Activated CD8-positive, alpha-beta memory T cell treated with anti-CD3 and anti-CD28 coated beads for 36 hours (primary cell): Measurements from ENCODE around the gene ARIH2. TPM values are rescaled to one million over a fixed set of nuclear protein-coding genes. Genes with fewer than 3 reads are reported as not detected.

Experiments used
- CTCF ChIA-PET: fragments of 350-600 bp; sonication (Branson Sonifier 250); formaldehyde crosslinking; loops from one replicate; lab custom pipeline; 2021; ENCODE audit warnings: antibody characterized with exemption; lab: Charles Lee
- POLR2A ChIA-PET: fragments of 350-600 bp; sonication (Branson Sonifier 250); formaldehyde crosslinking; loops from one replicate; lab custom pipeline; 2021; ENCODE audit warnings: antibody characterized with exemption; lab: Charles Lee
- total RNA-seq, 2 experiments: library from RNA; stranded (reverse); gene quantifications; one replicate each; pipeline ENCODE4 v1.2.3, GENCODE V29; 2021

ARIH2 gene
- total RNA-seq, 2 experiments from 2014 or later: 127 to 131 TPM

- POLR2A ChIA-PET: no interaction called here
- CTCF ChIA-PET: interaction anchor here (1.0 to 1.2 kb wide), 2 partner anchors 8 to 245 kb away, joined by 3 to 4 read pairs; no protein-coding TSS in a partner anchor
Observed at GRCh38 chr3:48951764-48952163, 33.1 kb downstream of the ARIH2 start.

GRCh38 chr3:48952510-48953118 lies 34.0 kb downstream of the ARIH2 start:
- ChIA-PET POLR2A (no interaction called here), CTCF (interaction anchor here (1.0 to 1.5 kb wide), 3 partner anchors 9 to 246 kb away, joined by 3 to 4 read pairs (median 3); no protein-coding TSS in a partner anchor)

GRCh38 chr3:48957006-48957705 lies 38.5 kb downstream of the ARIH2 start:
- CTCF ChIA-PET: interaction anchor here (1.2 kb wide), 1 partner anchor 17 kb away, joined by 3 read pairs; no protein-coding TSS in a partner anchor
- POLR2A ChIA-PET: no interaction called here

GRCh38 chr3:48960841-48961413 lies 42.3 kb downstream of the ARIH2 start:
- ChIA-PET POLR2A (interaction anchor here (0.7 kb wide), 2 partner anchors 32 to 66 kb away, joined by 5 read pairs; no protein-coding TSS in a partner anchor), CTCF (no interaction called here)

GRCh38 chr3:48962340-48962739 lies 43.7 kb downstream of the ARIH2 start:
- ChIA-PET POLR2A (no interaction called here), CTCF (no interaction called here)

- ChIA-PET POLR2A (no interaction called here), CTCF (no interaction called here)
Observed at GRCh38 chr3:48962939-48963338, 44.3 kb downstream of the ARIH2 start.

GRCh38 chr3:48963591-48963990 lies 44.9 kb downstream of the ARIH2 start:
- ChIA-PET POLR2A (no interaction called here), CTCF (interaction anchor here (1.0 kb wide), 1 partner anchor 10 kb away, joined by 3 read pairs; no protein-coding TSS in a partner anchor)

GRCh38 chr3:48966367-48966766 lies 47.7 kb downstream of the ARIH2 start:
- ChIA-PET CTCF (interaction anchor here (0.5 to 0.6 kb wide), 2 partner anchors 49 to 106 kb away, joined by 3 read pairs; no protein-coding TSS in a partner anchor), POLR2A (no interaction called here)

GRCh38 chr3:48966876-48967361 lies 48.3 kb downstream of the ARIH2 start:
- POLR2A ChIA-PET: no interaction called here
- CTCF ChIA-PET: interaction anchor here (0.6 kb wide), 1 partner anchor 106 kb away, joined by 3 read pairs; no protein-coding TSS in a partner anchor

GRCh38 chr3:48970586-48970985 lies 51.9 kb downstream of the ARIH2 start:
- ChIA-PET POLR2A (no interaction called here), CTCF (no interaction called here)

GRCh38 chr3:48974076-48974864 lies 55.6 kb downstream of the ARIH2 start:
- POLR2A ChIA-PET: no interaction called here
- CTCF ChIA-PET: interaction anchor here (0.6 to 1.1 kb wide), 5 partner anchors 17 to 237 kb away, joined by 3 read pairs; partner anchors contain the start of gene WDR6

GRCh38 chr3:48979451-48979850 lies 60.8 kb downstream of the ARIH2 start:
- POLR2A ChIA-PET: no interaction called here
- CTCF ChIA-PET: no interaction called here

- ChIA-PET POLR2A (no interaction called here), CTCF (no interaction called here)
Observed at GRCh38 chr3:48980295-48980694, 61.7 kb downstream of the ARIH2 start.

- ChIA-PET CTCF (no interaction called here), POLR2A (no interaction called here)
Observed at GRCh38 chr3:48982016-48982415, 63.4 kb downstream of the ARIH2 start.

- POLR2A ChIA-PET: no interaction called here
- CTCF ChIA-PET: no interaction called here
Observed at GRCh38 chr3:48982686-48983085, 64.0 kb downstream of the ARIH2 start.

- POLR2A ChIA-PET: no interaction called here
- CTCF ChIA-PET: no interaction called here
Observed at GRCh38 chr3:48983096-48983495, 64.5 kb downstream of the ARIH2 start.

GRCh38 chr3:48984663-48985062 lies 66.0 kb downstream of the ARIH2 start:
- CTCF ChIA-PET: interaction anchor here (0.6 kb wide), 1 partner anchor 13 kb away, joined by 3 read pairs; no protein-coding TSS in a partner anchor
- POLR2A ChIA-PET: interaction anchor here (0.6 kb wide), 1 partner anchor 57 kb away, joined by 3 read pairs; no protein-coding TSS in a partner anchor

- ChIA-PET POLR2A (interaction anchor here (0.6 kb wide), 1 partner anchor 45 kb away, joined by 6 read pairs; no protein-coding TSS in a partner anchor), CTCF (interaction anchor here (0.6 to 1.2 kb wide), 4 partner anchors 44 to 460 kb away, joined by 3 read pairs; partner anchors contain the start of gene IMPDH2)
Observed at GRCh38 chr3:48985831-48986376, 67.3 kb downstream of the ARIH2 start.
